22Rv1 (cell line): ENCODE measurements around the gene ZNF326.

Experiments
- CTCF ChIP-seq: fragments of 450-650 bp; IDR thresholded peaks from 2 replicates; pipeline ENCODE4 v1.5.1; 2017; ENCODE audit warnings: mild to moderate bottlenecking
- ZFX ChIP-seq: fragments of 450-650 bp; IDR thresholded peaks from 2 replicates; pipeline ENCODE4 v1.6.1; 2017; ENCODE audit warnings: antibody characterized with exemption, borderline replicate concordance

- no peak for TF ChIP-seq CTCF
- TF ChIP-seq ZFX, result no peak
These were observed 3.4 kb downstream of the ZNF326 start for GRCh38 chr1:89998306-89998705.
